Fibroblast of upper back skin (primary cell): Measurements from ENCODE around the gene LAMB3.
A peak's percentile ranks its signal among the peaks of the same experiment; 100 is the strongest.

ENCODE experiments used
- DNase-seq: peaks from one replicate; pipeline ENCODE4 v3.0.0-alpha.2; 2013

The LAMB3 gene

GRCh38 chr1:209617047-209617673 is 35.1 kb downstream of the LAMB3 start:
- DNase-seq = no peak

- DNase-seq = no peak
Measured at GRCh38 chr1:209616366-209617046, 35.7 kb downstream of the LAMB3 start.

GRCh38 chr1:209614906-209615305 is 37.3 kb downstream of the LAMB3 start:
- DNase-seq = no peak

GRCh38 chr1:209614151-209614420 is 38.1 kb downstream of the LAMB3 start:
- DNase-seq = no peak

GRCh38 chr1:209613400-209614150 is 38.6 kb downstream of the LAMB3 start:
- DNase-seq = no peak

- no peak for DNase-seq
Measured at GRCh38 chr1:209612646-209613399, 39.4 kb downstream of the LAMB3 start.

- DNase-seq = no peak
Measured at GRCh38 chr1:209611771-209612570, 40.3 kb downstream of the LAMB3 start.

- DNase-seq = no peak
Measured at GRCh38 chr1:209610631-209610905, 41.7 kb downstream of the LAMB3 start.

GRCh38 chr1:209609791-209610630 is 42.2 kb downstream of the LAMB3 start:
- no peak for DNase-seq

GRCh38 chr1:209609041-209609790 is 43.0 kb downstream of the LAMB3 start:
- DNase-seq = no peak

GRCh38 chr1:209607795-209608178 is 44.4 kb downstream of the LAMB3 start:
- DNase-seq = no peak

- peak; percentile 18 for DNase-seq
Measured at GRCh38 chr1:209607102-209607794, 45.0 kb downstream of the LAMB3 start.

GRCh38 chr1:209603877-209604276 is 48.3 kb downstream of the LAMB3 start:
- DNase-seq = no peak

GRCh38 chr1:209601809-209602657 is 50.2 kb downstream of the LAMB3 start:
- peak; percentile 40 for DNase-seq

- peak; percentile 59 for DNase-seq
Measured at GRCh38 chr1:209600541-209600940, 51.7 kb downstream of the LAMB3 start.

GRCh38 chr1:209598227-209598626 is 54.0 kb downstream of the LAMB3 start:
- DNase-seq = no peak

- DNase-seq = no peak
Measured at GRCh38 chr1:209597499-209597898, 54.7 kb downstream of the LAMB3 start.

- DNase-seq = no peak
Measured at GRCh38 chr1:209595599-209596285, 56.5 kb downstream of the LAMB3 start.

- DNase-seq = no peak
Measured at GRCh38 chr1:209595028-209595427, 57.2 kb downstream of the LAMB3 start.
